HepG2 (cell line): Measurements from ENCODE around the gene TPRX1. TPM values are rescaled to one million over a fixed set of nuclear protein-coding genes. Genes with fewer than 3 reads are reported as not detected.

ENCODE experiments used
- ATF5 ChIP-seq: sonication (generic); formaldehyde crosslinking; IDR thresholded peaks from 2 replicates; pipeline ENCODE4 v1.4.0; 2020; ENCODE audit warnings: mild to moderate bottlenecking, low read depth, missing genetic modification reagents
- DNMT1 ChIP-seq: sonication (generic); formaldehyde crosslinking; IDR thresholded peaks from 2 replicates; pipeline ENCODE4 v1.5.1; 2020; ENCODE audit warnings: mild to moderate bottlenecking, missing genetic modification reagents
- HES4 ChIP-seq: sonication (generic); formaldehyde crosslinking; IDR thresholded peaks from 2 replicates; pipeline ENCODE4 v1.9.0; 2021; ENCODE audit warnings: mild to moderate bottlenecking, missing genetic modification reagents, borderline replicate concordance
- HNF1B ChIP-seq: sonication (generic); formaldehyde crosslinking; IDR thresholded peaks from 2 replicates; pipeline ENCODE4 v1.5.1; 2020; ENCODE audit warnings: mild to moderate bottlenecking, moderate library complexity, missing genetic modification reagents
- IRF9 ChIP-seq: sonication (generic); formaldehyde crosslinking; IDR thresholded peaks from 2 replicates; pipeline ENCODE4 v1.8.0; 2022; ENCODE audit warnings: missing genetic modification reagents, mild to moderate bottlenecking, borderline replicate concordance
- MNT ChIP-seq: fragments of 450-650 bp; IDR thresholded peaks from 2 replicates; pipeline ENCODE4 v1.6.1; 2016
- NCOA1 ChIP-seq: sonication (generic); formaldehyde crosslinking; IDR thresholded peaks from 2 replicates; pipeline ENCODE4 v1.9.0; 2021; ENCODE audit warnings: missing genetic modification reagents
- NFKBIZ ChIP-seq: IDR thresholded peaks from 2 replicates; pipeline ENCODE4 v1.6.1; 2018; ENCODE audit warnings: missing genetic modification reagents, missing compliant biosample characterization
- PAXIP1 ChIP-seq: sonication (generic); formaldehyde crosslinking; conservative IDR thresholded peaks from 2 replicates; pipeline ENCODE4 v1.4.0; 2020; ENCODE audit warnings: mild to moderate bottlenecking, missing genetic modification reagents, moderate library complexity
- RFX5 ChIP-seq: IDR thresholded peaks from 2 replicates; pipeline ENCODE4 v1.6.1; 2011; ENCODE audit warnings: low read depth, low read length, improper control_type of control experiment
- ZBTB33 ChIP-seq: sonication (generic); formaldehyde crosslinking; IDR thresholded peaks from 2 replicates; pipeline ENCODE4 v1.4.0; 2020; ENCODE audit warnings: missing genetic modification reagents
- ZNF550 ChIP-seq: sonication (generic); formaldehyde crosslinking; IDR thresholded peaks from 2 replicates; pipeline ENCODE4 v1.4.0; 2020; ENCODE audit warnings: mild to moderate bottlenecking, missing genetic modification reagents, borderline replicate concordance
- ZNF589 ChIP-seq: sonication (generic); formaldehyde crosslinking; conservative IDR thresholded peaks from 2 replicates; pipeline ENCODE4 v1.8.0; 2022; ENCODE audit warnings: mild to moderate bottlenecking, moderate library complexity, missing genetic modification reagents
- ZNF800 ChIP-seq: sonication (generic); formaldehyde crosslinking; IDR thresholded peaks from 2 replicates; pipeline ENCODE4 v1.4.0; 2020; ENCODE audit warnings: missing genetic modification reagents
- ZSCAN20 ChIP-seq: sonication (generic); formaldehyde crosslinking; IDR thresholded peaks from 2 replicates; pipeline ENCODE4 v1.4.0; 2020; ENCODE audit warnings: missing genetic modification reagents, mild to moderate bottlenecking, borderline replicate concordance
- polyA plus RNA-seq, 8 experiments: library from polyadenylated mRNA; depleted of rRNA in 3 of 8; stranded (reverse) in 7 of 8; unstranded in 1 of 8; fragments of >200 nt; fragmentation: Illumina TruSeq in 4 of 8; extraction: Trizol in 4 of 8; gene quantifications; 2 replicates each; pipeline versions ENCODE4 v1.2.1 to v1.2.3, GENCODE V29; 2011 to 2016; ENCODE audit warnings: low read depth in 4 of 8, missing spikeins in 1 of 8, mixed read lengths in 1 of 8; ENCODE audit not compliant: insufficient read depth in 1 of 8
- total RNA-seq, 5 experiments: library from RNA; depleted of rRNA; stranded (reverse); fragments of >200 nt; fragmentation: Illumina TruSeq; extraction: Trizol; gene quantifications; 2 replicates each; pipeline ENCODE4 v1.2.3, GENCODE V29; 2016; ENCODE audit warnings: low read depth in 1 of 5

TPRX1 gene
- total and polyA plus RNA-seq, 2 of the 13 experiments (the other 11 are each of a cell fraction or from before 2014, with no cell fraction given), result not detected

GRCh38 chr19:47757617-47758442 lies 46.5 kb downstream of the TPRX1 start (continued):
- TF ChIP-seq PAXIP1 (CRISPR knock-in tag) (peak; percentile 41), ZSCAN20 (CRISPR knock-in tag) (no peak), ZNF800 (CRISPR knock-in tag) (no peak), ZNF550 (CRISPR knock-in tag) (no peak), HNF1B (CRISPR knock-in tag) (peak; percentile 15; the same call in 1 of the 2 replicates), ZNF589 (CRISPR knock-in tag) (no peak), HES4 (CRISPR knock-in tag) (no peak), DNMT1 (CRISPR knock-in tag) (no peak), ATF5 (CRISPR knock-in tag) (no peak), MNT (no peak), ZBTB33 (CRISPR knock-in tag) (no peak), NFKBIZ (CRISPR knock-in tag) (no peak), NCOA1 (CRISPR knock-in tag) (no peak), IRF9 (CRISPR knock-in tag) (no peak), RFX5 (no peak)
